Hepatocyte (in vitro differentiated cells): Measurements from ENCODE around the gene LMAN2L.

Source experiments
- CTCF ChIP-seq: fragments of 200-600 bp; sonication (generic); IDR thresholded peaks from 2 replicates; pipeline ENCODE4 v1.5.1; 2016; ENCODE audit warnings: antibody characterized with exemption, mild to moderate bottlenecking; ENCODE audit not compliant: poor library complexity
- EZH2 ChIP-seq: fragments of 200-600 bp; sonication (generic); IDR thresholded peaks from 2 replicates; pipeline ENCODE4 v1.6.1; 2016; ENCODE audit warnings: antibody characterized with exemption, mild to moderate bottlenecking, borderline replicate concordance
- EZH2phosphoT487 ChIP-seq: fragments of 200-600 bp; sonication (generic); IDR thresholded peaks from one replicate; pipeline ENCODE4 v1.6.1; 2018; ENCODE audit warnings: antibody characterized with exemption, mild to moderate bottlenecking, low read depth, moderate library complexity; ENCODE audit not compliant: unreplicated experiment, severe bottlenecking

- TF ChIP-seq CTCF: no peak
- no peak for TF ChIP-seq EZH2
- TF ChIP-seq EZH2phosphoT487: no peak
Observed at GRCh38 chr2:96694816-96695455, 44.9 kb downstream of the LMAN2L start.
